Fibroblast of lung (primary cell): ENCODE data around the gene OR7E24. TPM values are rescaled to one million over a fixed set of nuclear protein-coding genes. Genes with fewer than 3 reads are reported as not detected.
"Not testable (repeated sequence)": the region's sequence is repeated elsewhere in the genome, so short reads cannot be mapped to it uniquely, and the experiment has no call there.

Experiments used
- DNase-seq, 2 donors: peaks; one replicate each; pipeline versions ENCODE4 v3.0.0 to v3.0.0-alpha.2; 2010; ENCODE audit warnings: low read depth in 2 of 2
- H2AFZ ChIP-seq: 2 replicates; pipeline ENCODE4 v1.5.1; 2012; ENCODE audit warnings: low read length, control low read depth, inconsistent platforms
- H3K27ac ChIP-seq: 2 replicates; pipeline ENCODE4 v1.5.1; 2011; ENCODE audit warnings: low read length, control low read depth; ENCODE audit not compliant: insufficient read depth
- H3K27me3 ChIP-seq: 2 replicates; pipeline ENCODE4 v1.5.1; 2011; ENCODE audit warnings: mild to moderate bottlenecking, low read length; ENCODE audit not compliant: control insufficient read depth, insufficient read depth
- H3K36me3 ChIP-seq: 2 replicates; pipeline ENCODE4 v1.5.1; 2011; ENCODE audit warnings: low read length; ENCODE audit not compliant: control insufficient read depth, insufficient read depth
- H3K4me1 ChIP-seq: 2 replicates; pipeline ENCODE4 v1.5.1; 2011; ENCODE audit warnings: low read length; ENCODE audit not compliant: control insufficient read depth, insufficient read depth; ENCODE audit errors: extremely low read depth
- H3K4me2 ChIP-seq: 2 replicates; pipeline ENCODE4 v1.5.1; 2011; ENCODE audit warnings: low read length, control low read depth; ENCODE audit not compliant: insufficient read depth; ENCODE audit errors: extremely low read depth
- H3K4me3 ChIP-seq, 4 experiments: fragments of 200-600 bp in 1 of 4; sonication (generic) in 1 of 4; replicated peaks in 1 of 4; 2 replicates each; pipeline ENCODE4 v1.5.1; 2011 to 2016; ENCODE audit warnings: low read length in 4 of 4, low read depth in 3 of 4, mild to moderate bottlenecking in 3 of 4, control low read depth in 2 of 4, inconsistent platforms in 1 of 4, mixed read lengths in 1 of 4; ENCODE audit not compliant: insufficient read depth in 1 of 4; ENCODE audit errors: control extremely low read depth in 1 of 4
- H3K79me2 ChIP-seq: 2 replicates; pipeline ENCODE4 v1.5.1; 2012; ENCODE audit warnings: mild to moderate bottlenecking, low read length, inconsistent platforms; ENCODE audit not compliant: control insufficient read depth, insufficient read depth
- H3K9ac ChIP-seq: 2 replicates; pipeline ENCODE4 v1.5.1; 2011; ENCODE audit warnings: mild to moderate bottlenecking, low read length, control low read depth; ENCODE audit not compliant: insufficient read depth
- H3K9me3 ChIP-seq: 2 replicates; pipeline ENCODE4 v1.5.1; 2012; ENCODE audit warnings: low read depth, low read length; ENCODE audit not compliant: control insufficient read depth, insufficient read depth
- H4K20me1 ChIP-seq: 2 replicates; pipeline ENCODE4 v1.5.1; 2011; ENCODE audit warnings: low read length; ENCODE audit not compliant: control insufficient read depth, insufficient read depth; ENCODE audit errors: extremely low read depth
- EZH2 ChIP-seq: IDR thresholded peaks from 2 replicates; pipeline ENCODE4 v1.5.1; 2012; ENCODE audit warnings: low read length, control low read depth, mild to moderate bottlenecking; ENCODE audit errors: missing control alignments
- polyA plus RNA-seq, 2 donors: library from polyadenylated mRNA; depleted of rRNA in 1 of 2; stranded (reverse) in 1 of 2; unstranded in 1 of 2; fragments of >200 nt; gene quantifications; 2 replicates each; pipeline ENCODE4 v1.2.1, GENCODE V29; 2011 to 2012; ENCODE audit warnings: missing spikeins in 1 of 2
- total RNA-seq: library from RNA; depleted of rRNA; stranded (reverse); fragments of >200 nt; gene quantifications from 2 replicates; pipeline ENCODE4 v1.2.1, GENCODE V29; 2014
- TF ChIP-seq, protein P1 (sequence below), 2 donors: IDR thresholded peaks in 1 of 2; conservative IDR thresholded peaks in 1 of 2; 1 replicate in 1 of 2; 2 replicates in 1 of 2; pipeline ENCODE4 v1.5.1; 2011 to 2012; ENCODE audit warnings: low read length in 2 of 2, control low read depth in 1 of 2, inconsistent platforms in 1 of 2, low read depth in 1 of 2, mild to moderate bottlenecking in 1 of 2

The OR7E24 gene
- total and polyA plus RNA-seq, 2 donors (not counting 1 experiment from before 2014, with no cell fraction given): not detected

DNA sequence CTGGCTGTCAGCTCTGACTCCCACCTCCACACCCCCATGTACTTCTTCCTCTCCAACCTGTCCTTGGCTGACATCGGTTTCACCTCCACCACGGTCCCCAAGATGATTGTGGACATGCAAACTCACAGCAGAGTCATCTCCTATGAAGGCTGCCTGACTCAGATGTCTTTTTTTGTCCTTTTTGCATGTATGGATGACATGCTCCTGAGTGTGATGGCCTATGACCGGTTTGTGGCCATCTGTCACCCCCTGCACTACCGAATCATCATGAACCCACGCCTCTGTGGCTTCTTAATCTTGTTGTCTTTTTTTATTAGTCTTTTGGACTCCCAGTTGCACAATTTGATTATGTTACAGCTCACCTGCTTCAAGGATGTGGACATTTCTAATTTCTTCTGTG is 506 bp downstream of the OR7E24 start:
- no peaks in the 10 kb centered on the region for H3K27me3 ChIP-seq
- no peaks in the 10 kb centered on the region for H3K36me3 ChIP-seq
- TF ChIP-seq, protein P1, sequence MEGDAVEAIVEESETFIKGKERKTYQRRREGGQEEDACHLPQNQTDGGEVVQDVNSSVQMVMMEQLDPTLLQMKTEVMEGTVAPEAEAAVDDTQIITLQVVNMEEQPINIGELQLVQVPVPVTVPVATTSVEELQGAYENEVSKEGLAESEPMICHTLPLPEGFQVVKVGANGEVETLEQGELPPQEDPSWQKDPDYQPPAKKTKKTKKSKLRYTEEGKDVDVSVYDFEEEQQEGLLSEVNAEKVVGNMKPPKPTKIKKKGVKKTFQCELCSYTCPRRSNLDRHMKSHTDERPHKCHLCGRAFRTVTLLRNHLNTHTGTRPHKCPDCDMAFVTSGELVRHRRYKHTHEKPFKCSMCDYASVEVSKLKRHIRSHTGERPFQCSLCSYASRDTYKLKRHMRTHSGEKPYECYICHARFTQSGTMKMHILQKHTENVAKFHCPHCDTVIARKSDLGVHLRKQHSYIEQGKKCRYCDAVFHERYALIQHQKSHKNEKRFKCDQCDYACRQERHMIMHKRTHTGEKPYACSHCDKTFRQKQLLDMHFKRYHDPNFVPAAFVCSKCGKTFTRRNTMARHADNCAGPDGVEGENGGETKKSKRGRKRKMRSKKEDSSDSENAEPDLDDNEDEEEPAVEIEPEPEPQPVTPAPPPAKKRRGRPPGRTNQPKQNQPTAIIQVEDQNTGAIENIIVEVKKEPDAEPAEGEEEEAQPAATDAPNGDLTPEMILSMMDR (conservative IDR thresholded peaks at IDR 0.05 in 1 of 2, IDR thresholded peaks at IDR 0.05 in 1 of 2; ENCODE audit: low read depth in 1 of 2, low read length in 2 of 2): no peak
- TF ChIP-seq EZH2: no peak
- no peaks in the 10 kb centered on the region for H3K79me2 ChIP-seq
- no peak overlapping the region for H3K27ac ChIP-seq
- H3K9ac ChIP-seq: no peak overlapping the region
- H2AFZ ChIP-seq: no peak overlapping the region
- H3K4me2 ChIP-seq: no peak overlapping the region
- H3K4me1 ChIP-seq: no peaks in the 10 kb centered on the region
- no peaks in the 10 kb centered on the region for H4K20me1 ChIP-seq
- H3K9me3 ChIP-seq: no peaks in the 10 kb centered on the region
- no peak for DNase-seq
- H3K4me3 ChIP-seq: no peak overlapping the region

DNA sequence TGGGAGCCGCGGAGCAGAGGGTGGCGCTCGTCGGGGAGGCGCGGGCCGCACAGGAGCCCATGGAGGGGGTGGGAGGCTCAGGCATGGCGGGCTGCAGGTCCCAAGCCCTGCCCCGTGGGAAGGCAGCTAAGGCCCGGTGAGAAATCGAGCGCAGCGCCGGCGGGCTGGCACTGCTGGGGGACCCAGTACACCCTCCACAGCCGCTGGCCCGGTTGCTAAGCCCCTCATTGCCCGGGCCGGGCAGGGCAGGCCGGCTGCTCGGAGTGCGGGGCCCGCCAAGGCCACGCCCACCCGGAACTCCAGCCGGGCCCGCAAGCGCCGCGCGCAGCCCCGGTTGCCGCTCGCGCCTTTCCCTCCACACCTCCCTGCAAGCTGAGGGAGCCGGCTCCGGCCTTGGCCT is 32.8 kb downstream of the OR7E24 start:
- not testable (repeated sequence) for DNase-seq, H3K27ac ChIP-seq, H4K20me1 ChIP-seq, H3K4me2 ChIP-seq, H3K9ac ChIP-seq, H3K27me3 ChIP-seq, H3K36me3 ChIP-seq, H3K9me3 ChIP-seq, H3K4me3 ChIP-seq, H3K4me1 ChIP-seq, H2AFZ ChIP-seq, H3K79me2 ChIP-seq

DNA sequence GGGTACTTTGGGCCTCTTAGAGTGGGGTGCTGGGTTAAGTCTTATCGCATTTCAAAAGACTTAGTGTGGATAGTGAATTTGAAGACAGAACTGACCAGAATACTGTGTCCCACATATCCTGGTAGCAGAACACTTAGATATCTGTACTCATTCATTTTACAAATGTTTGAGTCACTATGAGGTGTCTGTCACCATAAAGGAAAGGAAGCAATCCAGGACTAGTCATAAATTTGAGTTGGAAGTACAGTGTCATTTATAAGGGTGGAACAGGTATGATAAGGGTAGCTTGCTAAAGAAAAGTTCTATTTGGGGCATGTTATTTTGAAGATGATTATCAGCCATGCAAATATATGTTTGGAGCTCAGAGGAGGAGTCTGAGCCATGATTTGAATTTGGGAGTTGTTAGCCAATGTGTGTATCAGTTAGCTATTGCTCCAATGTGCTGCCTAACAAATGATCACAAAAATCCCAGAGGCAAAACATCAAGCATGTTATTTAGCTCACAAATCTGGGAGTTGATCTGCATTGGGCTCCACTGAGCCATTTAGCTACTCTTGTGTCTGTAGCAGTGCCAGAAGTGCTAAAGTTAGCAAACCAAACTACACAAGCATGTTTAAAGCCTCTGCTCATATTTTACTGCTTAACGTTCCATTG is 38.6 kb downstream of the OR7E24 start:
- Histone ChIP-seq H3K36me3 (no peaks in the 10 kb centered on the region), H2AFZ (no peak overlapping the region)
- no peak for DNase-seq

More for the DNA sequence above, 38.6 kb downstream of the OR7E24 start:
- H3K4me1 ChIP-seq: no peaks in the 10 kb centered on the region
- no peaks in the 10 kb centered on the region for H4K20me1 ChIP-seq
- no peaks in the 10 kb centered on the region for H3K9me3 ChIP-seq
- H3K4me2 ChIP-seq: no peak overlapping the region
- no peaks in the 10 kb centered on the region for H3K27me3 ChIP-seq
- H3K4me3 ChIP-seq: no peak overlapping the region
- no peak overlapping the region for H3K9ac ChIP-seq
- TF ChIP-seq, protein P1 (conservative IDR thresholded peaks at IDR 0.05 in 1 of 2, IDR thresholded peaks at IDR 0.05 in 1 of 2; ENCODE audit: low read depth in 1 of 2, low read length in 2 of 2): no peak
- TF ChIP-seq EZH2: no peak
- H3K79me2 ChIP-seq: no peaks in the 10 kb centered on the region
- H3K27ac ChIP-seq: no peak overlapping the region
